HG02870 (cell line): ENCODE data around the gene PHYHIPL.

Experiments
- ATAC-seq: cut with Tn5 transposase; IDR thresholded peaks from one replicate; pipeline ENCODE4 v1.9.1; 2021; ENCODE audit warnings: mild to moderate bottlenecking, moderate library complexity; ENCODE audit not compliant: unreplicated experiment

PHYHIPL gene

DNA sequence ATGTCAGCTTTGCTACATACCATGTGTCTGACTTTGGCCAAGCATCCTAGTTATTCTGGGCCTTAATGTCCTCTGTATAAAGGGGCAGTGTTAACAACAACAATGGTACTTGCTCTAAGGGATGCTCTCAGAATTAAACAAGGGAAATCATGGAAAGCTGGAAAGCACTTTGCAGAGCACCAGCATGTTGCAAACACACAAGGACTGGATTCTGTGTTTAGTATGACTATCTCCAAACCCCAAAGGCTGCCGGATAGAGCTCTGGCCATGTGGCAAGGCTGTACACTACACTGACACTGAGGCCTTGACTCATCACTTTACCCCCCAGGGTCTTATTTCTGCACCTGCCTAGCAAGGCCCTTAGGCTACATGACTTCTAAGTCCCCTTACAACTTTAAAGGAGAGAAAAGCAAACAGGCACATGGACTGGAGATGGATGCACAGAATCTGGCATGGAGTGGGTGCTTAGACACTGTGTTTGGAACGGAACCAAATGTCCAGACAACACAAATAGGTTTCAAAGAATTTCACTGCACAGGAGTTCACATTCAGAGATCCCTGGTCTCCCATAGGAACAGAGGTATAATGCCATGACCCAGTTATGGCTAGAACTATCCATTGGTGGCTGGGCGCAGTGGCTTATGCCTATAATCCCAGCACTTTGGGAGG, 111.3 kb downstream of the PHYHIPL start:
- ATAC-seq = no peak

DNA sequence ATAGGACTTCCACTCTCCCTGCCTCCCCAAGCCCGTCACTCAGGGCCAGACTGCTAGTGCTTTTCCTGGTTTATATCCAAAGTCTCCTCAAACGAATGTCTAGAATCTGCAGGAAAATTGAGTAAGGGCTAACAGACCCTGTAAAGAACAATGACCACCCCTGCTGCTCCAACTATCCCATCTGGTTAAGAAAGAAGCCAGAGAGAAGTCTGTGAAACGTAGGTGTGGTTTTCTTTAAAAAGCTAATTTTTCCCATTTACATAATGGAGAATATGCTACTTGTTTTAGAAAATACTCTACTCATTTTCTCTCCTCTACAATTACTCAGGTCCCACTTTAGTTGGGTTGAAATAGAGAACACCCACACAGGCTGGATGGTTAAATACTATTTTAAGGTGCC, 113.4 kb downstream of the PHYHIPL start:
- no peak for ATAC-seq

DNA sequence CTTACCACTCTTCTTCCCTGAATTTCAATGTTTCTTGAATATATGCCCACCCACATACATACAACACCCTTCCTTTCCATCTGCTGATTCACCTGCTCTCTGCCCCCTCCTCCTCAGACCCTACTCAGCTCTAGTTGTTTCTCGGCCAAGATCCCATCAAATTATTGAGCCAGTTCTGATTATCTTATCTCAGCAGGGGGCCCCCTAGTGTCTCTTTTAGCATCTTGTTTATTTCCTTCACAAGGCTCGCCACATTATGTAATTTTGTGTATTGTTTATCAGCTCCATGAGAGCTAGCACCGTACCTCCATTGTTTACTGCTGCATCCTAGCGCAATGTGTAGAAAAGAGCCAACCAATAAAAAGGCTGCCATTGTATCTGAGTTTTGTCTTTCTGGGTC, 114.0 kb downstream of the PHYHIPL start:
- ATAC-seq = no peak
